ENCODE data around the gene RUNX3.
A peak's percentile ranks its signal among the peaks of the same experiment; 100 is the strongest.
"Not testable (repeated sequence)": the region's sequence is repeated elsewhere in the genome, so short reads cannot be mapped to it uniquely, and the experiment has no call there.

Gene RUNX3

DNA sequence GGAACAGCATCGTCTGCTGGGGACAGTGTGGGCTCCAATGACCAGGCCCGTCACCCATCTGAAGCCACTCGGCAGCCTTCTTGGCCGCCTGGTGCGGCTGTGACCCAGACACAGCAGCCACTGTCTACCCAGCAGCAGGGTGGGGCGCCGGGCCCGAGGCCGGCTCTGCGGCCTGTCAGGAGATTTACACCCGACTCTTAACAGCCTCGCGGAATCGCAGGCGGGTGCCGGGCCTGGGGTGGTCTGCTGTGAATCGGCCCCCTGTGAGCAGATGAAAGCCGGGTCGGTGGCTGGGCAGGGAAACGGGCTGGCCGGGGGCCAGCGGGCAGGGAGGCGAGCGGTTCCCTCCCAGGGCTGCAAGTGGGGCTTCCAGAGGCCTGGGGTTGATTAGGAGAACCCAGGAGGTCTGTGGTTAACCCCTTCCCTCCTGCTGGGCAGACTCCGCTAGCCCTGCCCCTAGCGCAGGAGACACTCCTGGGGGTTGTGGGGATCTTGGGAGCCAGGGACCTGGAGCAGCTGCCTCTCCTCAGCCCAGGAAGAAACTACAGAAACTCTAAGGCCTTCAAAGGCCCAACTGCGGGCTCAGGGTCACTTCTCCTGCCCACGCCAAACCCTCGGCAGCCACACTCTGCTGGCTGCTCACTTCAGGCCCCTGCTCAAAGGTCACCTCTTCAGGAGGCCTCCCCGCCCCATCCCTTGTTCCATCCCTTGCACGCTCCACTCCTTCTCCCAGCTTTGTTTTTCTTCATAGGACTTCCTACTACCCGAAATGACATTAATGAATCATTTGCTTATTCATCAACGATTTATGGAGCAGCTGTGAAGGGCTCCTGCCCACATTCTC is 15.6 kb downstream of the RUNX3 start:
- no peak for DNase-seq (ENCODE audit: low read depth in 3 of 3, low spot score in 1 of 3)

DNA sequence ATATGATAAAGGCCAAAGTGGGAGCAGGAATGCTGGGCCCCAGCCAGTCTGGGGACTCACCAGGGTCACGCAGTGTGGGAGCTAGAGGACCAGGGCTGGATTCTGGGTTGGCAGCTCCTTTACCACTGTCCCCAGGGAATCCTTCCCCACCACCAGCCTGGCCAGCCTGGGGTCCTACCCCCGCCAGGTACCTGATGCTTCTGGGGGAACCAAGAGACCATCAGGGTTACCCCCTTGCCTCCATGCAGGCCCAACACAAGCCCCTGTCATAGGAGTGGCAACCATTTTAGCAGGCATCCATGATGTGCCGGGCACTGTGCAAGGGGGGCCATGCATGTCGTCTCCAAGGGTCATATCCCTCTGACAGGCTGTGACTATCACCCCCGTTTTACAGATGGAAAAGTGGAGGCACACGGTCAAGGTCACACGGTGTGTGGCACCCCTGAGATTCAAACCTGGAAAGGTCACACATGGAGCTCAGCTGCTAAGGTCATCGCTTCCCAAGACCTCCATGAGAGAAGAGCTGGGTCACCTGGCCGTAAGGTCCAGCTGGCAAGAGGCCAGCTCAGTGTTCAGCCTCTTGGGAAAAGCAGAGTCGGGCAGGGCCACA is 16.4 kb downstream of the RUNX3 start:
- DNase-seq (ENCODE audit: low read depth in 3 of 3, low spot score in 1 of 3) = no peak

DNA sequence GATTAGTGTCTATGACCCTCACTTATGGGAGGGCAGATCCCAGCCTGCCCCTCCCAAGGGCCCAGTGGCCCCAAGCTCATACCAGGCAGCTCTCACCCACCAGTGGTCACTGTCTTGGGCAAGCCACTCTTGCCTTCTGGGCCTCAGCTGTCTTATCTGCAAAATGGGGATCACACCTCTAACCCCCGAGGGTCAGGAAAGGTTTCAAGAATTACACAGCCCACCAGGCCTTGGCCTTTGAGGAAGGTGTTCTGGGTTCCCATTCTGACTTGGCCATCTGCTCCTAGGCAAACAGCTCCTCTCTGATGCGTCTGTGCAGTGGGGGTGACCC is 16.8 kb downstream of the RUNX3 start:
- no peak for DNase-seq (ENCODE audit: low read depth in 3 of 3, low spot score in 1 of 3)

DNA sequence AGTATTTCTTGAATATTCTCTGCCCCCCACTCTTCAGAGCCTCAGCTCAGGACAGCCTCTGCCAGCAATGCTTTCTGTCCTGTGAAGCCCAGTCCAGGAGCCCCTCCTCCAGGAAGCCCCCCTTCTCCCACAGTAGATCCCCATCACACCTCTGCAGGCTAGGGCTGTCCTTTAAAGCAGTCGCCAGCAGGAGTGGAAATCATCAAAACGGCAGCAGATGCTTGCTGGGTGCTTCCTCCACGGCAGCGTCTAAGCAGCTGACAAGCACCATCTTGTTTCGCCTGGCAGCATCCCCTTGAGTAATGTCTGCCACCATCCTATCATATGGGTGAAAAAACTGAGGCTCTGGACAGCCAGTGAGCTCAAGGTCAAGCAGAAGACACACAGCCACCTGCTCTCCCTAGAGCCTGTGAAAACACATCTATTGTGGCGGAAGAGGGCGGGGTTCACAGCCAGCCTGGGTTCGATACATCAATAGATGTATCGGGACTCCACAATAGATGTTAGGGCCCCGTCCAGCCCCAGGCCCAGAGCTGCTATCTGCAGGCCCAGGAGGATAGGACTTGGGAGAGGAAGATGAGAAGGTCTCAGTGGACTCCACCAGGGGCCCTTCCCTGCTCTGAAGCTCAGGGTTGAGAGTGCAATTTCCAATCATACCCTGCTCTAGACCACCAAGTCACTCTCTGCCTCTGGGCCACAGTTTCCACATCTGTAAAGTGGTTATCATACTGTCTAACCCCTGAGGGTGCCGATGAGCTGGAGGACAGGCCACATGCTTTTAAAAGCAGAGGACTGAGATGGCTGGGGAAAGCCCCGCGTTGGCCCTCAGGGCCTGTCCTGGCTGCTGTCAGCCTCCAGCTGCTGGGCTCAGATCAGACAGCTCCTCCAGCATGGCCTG is 17.5 kb downstream of the RUNX3 start:
- no peak for DNase-seq (ENCODE audit: low read depth in 3 of 3, low spot score in 1 of 3)

DNA sequence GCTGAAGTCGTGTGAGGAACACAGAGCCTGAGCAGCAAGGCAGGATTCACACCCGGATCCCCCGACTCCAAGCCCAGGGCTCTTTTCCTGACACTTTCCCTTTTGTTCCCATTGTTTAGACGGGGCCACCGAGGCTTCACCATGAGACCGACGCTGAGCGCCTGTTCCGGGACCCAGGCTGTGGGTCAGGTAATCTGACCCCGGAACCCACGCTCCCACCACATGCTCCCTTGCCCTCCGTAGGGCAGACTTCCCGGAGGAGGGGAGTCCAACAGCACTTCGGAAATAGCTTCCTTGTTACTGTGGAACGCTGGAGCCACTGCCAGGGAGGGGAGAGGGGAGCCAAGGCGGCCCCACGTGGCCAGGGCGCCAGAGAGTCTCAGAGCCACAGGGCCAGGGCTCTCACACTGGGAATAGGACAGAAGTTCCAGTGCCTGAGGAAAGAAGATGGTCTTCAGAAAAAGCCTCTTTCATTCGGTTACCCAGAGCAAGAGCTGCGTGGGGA is 18.4 kb downstream of the RUNX3 start:
- no peak for DNase-seq (ENCODE audit: low read depth in 3 of 3, low spot score in 1 of 3)

DNA sequence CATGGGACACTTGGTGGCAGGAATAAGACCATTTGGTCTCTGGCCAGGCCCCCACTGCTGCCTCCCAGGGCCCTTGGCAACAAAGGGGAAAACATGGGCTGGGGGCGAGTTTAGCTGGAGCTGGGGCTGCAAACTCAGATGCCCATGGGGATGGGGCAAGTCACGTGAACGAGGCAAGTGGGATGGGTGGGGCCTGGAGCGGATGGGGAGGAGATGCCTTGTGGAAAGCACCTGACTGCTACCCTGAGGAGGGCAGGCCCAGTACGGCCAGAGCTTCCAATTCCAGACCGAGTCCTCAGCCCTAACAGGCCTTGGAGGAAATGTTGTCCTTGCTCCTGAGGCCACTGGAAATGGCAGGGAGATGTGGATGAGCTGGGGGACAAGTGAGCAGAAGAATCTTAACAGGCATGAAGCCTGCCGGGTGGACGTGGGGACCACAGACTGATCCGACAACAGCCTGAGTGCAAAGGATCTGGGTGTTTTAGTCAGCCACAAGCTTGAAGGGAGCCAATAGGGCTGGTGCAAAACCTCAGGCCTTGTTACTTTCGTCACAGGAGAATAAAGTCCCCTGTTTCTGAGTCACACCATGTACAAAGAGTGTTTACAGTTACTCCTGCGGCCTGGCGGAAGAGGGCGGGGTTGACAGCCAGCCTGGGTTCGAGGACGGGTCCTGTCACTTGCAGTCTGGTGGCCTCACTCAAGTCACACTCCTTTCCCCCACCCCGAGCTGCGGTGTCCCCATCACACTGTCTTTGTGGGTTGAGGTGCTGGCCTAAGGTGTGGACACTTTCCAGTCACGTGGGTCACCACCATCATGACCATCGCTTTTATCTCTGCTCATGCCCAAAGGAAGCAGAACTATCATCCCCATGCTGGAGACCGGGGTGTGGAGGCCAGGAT is 19.1 kb downstream of the RUNX3 start:
- peak in 2 of 3 donors; percentile 39 to 52 for DNase-seq (ENCODE audit: low read depth in 3 of 3, low spot score in 1 of 3)

DNA sequence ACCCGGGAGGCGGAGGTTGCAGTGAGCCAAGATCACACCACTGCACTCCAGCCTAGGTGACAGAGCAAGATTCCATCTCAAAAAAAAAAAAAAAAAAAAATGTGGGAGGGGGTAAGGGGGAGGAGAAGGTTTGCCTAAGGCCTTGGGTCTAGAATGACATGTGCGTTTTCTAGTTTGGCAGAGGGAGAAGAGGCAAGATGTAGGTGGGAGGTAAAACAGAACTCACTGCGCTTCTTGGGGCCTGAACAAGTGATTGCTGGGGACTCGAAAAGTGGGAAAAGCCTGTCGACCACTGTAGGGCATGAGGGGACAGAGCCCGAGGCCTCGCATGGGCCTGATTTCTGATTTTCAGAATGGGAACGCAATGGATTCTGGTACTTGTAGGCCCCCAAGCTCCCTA is 19.9 kb downstream of the RUNX3 start:
- DNase-seq (ENCODE audit: low read depth in 3 of 3, low spot score in 1 of 3) = no peak

DNA sequence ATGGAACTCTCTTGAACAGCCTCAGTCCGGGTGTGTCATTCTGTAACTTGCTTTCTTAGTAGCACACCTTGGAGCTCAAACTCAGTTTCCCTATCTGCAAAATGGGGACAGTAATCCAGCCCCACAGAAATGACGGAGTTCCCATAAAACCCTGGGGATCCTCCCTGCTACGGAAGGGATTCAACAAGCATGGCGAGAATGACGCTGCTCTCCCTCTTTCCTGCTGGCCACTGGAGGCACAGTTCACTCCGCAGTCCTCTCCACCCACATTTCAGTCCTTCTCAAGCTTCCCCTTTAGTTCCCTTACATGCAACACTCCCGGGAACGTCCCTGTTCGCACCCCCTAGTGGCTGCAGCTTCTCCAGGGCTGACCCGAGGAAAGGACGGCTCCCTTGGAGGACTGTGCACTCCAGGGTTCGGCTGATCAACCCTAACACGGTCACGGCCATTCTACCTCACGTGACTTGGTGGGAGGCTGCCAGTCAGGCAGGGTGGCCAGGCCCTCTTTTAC is 20.6 kb downstream of the RUNX3 start:
- DNase-seq (ENCODE audit: low read depth in 3 of 3, low spot score in 1 of 3) = no peak

DNA sequence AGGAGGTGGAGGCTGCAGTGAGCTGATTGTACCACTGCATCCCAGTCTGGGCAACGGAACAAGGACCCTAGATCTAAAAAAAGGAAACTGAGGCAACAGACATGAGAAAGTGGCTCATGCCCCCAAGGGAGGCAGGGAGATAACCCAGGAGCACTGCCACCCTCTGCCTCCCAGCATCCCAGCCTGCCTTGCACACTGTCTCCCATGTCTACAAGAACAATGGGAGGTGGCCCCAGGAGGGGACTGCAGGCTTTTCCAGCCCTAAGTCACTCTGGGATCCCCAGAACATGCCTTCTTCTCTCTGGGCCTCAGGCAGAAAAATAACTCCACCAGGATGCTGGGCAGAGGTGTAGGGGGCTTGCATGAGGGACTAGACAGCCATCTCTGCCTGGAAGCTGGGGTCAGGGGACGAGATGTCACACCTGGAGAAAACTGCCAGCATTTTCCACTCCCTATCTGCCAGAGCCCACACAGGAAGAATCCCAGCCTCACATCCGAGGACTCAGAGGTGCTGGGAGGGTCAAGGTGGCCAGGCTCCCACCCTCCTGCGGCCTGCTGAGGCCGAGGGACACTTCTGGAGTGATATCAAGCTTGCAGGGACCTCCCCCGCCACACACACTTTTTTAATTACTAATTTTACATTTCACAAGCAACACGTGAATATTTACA is 21.4 kb downstream of the RUNX3 start:
- no peak for DNase-seq (ENCODE audit: low read depth in 3 of 3, low spot score in 1 of 3)

DNA sequence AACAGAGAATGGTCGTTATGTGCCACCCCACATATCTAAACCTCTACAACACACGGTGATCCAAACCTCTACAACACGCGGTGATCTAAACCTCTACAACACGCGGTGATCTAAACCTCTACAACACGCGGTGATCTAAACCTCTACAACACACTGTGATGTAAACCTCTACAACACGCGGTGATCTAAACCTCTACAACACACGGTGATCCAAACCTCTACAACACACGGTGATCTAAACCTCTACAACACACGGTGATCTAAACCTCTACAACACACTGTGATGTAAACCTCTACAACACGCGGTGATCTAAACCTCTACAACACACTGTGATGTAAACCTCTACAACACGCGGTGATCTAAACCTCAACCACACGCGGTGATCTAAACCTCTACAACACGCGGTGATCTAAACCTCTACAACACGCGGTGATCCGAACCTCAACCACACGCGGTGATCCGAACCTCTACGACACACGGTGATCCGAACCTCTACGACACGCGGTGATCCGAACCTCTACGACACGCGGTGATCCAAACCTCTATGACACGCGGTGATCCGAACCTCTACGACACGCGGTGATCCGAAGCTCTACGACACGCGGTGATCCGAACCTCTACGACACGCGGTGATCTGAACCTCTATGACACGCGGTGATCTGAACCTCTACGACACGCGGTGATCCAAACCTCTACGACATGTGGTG is 22.3 kb downstream of the RUNX3 start:
- DNase-seq (ENCODE audit: low read depth in 3 of 3, low spot score in 1 of 3) = not testable (repeated sequence)

DNA sequence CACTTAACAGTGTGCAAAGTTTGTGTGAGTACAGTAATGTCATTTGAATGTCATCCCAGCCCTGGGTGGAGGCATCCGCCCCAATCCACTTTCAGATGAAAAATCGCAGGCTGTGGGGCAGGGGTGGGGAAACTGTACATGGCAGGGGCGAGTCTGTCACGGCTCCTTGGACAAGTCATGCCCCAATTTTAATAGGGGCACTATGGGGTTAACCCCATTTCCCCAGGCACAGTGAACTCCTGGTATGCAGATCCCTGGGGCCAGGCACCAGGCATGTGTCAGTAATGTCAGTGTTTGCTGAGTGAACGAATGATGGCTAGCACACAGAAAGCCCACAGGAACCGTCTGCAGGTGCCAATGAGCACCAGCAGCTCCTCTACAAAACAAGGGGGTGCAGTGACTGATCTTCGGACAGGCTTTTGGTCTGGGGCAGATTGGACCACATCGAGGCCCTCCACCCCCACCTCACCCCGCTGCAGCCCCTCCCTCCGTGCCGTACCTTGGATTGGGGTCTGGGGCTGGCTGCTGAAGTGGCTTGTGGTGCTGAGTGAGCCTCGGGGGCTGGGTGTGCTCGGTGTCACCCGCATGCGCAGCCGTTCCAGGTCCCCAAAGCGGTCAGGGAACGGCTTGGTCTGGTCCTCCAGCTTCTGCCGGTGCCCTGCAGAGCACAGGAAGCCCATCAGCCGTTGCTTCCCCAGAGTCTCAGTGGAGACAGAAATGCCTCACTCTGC is 23.2 kb downstream of the RUNX3 start:
- no peak for DNase-seq (ENCODE audit: low read depth in 3 of 3, low spot score in 1 of 3)

DNA sequence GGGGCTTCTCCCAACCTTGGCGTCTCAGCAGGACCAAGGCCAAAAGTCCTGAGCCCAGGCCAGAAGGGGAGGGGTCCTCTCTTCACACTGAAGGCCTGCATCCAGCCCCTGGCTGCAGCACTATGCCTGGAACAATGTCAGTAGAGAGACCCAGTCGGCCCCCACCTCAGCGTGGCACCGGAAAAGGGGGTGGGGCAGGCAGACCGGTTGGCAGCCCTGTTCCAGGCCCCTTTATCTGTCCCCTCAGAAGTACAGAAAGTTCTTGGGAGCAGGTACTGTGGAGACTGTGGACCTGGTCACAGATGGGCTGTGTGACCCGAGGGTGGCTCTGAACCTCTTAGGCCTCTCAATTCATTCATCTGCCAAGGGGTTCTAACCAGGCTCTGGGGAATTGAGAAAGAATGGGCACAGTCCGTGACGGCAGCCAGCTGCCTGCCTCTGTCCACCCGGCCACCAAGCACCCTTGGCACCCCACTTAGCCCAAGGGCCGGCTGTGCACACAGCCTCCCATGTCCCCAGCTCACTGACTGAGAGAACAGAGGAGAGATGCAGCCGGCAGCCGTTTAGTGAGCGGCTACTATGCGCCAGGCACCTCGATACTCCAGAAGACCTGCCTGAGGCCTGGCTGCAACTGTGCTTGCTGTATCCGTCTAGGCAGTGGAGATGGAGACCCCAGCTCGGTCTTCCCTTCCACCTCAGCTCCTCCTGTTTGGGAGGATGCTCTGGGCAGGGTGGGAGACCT is 23.9 kb downstream of the RUNX3 start:
- DNase-seq (ENCODE audit: low read depth in 3 of 3, low spot score in 1 of 3) = no peak

DNA sequence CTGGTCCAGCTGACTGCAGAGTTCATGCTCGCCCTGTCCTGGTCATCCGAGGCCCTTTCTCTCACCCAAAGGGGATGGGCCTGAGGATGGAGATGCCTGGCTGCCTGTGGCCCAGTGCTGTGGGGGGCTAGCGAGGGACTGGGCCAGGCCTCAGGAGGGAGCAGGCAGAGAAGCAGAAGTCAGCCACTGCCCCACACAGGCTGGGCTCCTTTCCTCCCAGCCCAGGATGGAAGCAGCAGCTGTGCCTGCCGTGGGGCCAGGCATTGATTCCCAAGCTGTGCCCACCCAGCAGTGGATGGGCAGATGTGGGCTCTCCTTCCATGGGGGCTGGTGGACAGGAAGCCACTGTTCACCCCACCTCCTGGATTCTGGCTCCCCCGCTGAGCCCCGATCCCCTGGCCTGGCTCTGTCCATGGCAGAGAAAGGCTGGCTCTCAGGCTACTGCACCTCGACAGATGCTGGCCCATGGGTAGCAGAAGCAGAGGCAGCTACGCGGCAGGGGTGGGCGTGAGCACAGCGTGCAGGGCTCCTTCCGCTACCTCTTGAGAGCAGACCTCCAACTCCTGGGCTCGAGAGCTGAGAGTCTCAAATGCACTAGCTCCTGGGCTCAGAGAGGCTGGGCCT is 24.6 kb downstream of the RUNX3 start:
- DNase-seq (ENCODE audit: low read depth in 3 of 3, low spot score in 1 of 3) = no peak

DNA sequence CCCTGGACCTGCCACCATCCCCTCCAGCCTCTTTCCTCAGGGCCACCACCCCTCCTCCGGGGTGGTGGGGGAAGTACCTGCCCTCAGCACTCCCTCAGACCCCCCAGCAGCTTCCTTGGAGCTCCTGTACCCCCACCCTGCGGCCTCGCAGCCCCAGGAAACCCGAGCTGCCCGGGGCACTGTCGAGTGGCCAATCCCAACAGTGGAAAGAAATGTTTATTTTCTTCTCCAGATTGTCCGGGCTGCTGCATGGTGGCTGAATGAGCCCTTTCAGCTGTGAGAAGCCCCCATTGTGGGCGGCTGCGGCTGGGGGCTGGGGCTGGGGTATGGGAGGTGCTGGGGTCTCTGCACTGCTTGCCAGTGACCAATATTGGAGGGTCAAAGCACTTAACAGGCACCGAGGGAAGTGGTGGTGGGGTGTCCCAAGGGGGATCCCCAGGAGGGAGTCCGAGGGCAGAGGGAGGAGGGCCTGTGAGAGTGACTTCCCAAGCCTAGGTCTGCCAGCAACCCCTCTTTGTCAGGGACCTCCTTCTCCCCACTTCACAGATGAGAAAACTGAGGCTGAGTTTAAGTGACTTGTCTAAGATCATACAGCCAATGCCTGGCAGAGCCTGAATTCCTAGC is 25.2 kb downstream of the RUNX3 start:
- DNase-seq (ENCODE audit: low read depth in 3 of 3, low spot score in 1 of 3) = no peak

DNA sequence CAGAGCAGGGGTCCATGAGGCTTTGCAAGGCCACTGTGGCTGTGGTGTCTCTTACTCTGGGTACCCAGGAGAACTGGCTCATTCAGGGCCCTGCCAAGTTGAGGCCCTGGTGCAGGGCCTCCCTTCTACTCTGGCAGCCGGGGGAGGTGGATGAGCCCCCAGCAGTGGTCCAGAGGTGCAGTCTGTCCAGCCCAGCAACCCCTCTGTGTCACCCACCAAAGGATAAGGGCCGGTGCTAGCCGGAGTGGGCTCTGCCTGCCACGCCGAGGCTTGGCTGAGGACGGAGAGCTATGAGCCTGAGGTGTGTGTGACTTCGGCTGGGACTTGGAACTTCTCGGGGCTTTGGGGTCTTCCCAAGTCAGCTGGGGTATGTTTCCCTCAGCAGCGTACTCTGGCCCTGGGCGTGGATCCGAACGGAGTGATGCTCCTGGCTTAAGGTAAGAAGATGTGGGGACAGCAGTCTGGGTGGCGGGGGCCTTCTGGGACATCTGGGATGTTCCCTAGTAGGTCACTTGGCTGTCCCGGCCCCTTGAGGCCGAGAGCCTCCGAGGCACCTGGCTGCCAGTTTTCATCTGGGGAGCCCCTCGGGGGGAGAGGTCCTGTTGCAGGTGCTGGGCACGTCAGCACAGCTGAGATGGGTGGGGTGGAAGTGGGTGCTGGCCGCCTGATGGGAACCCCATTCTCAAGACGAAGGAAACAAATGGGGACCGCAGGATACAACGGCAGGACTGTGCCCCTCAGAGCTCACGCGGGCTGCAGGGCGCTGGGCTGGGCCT is 25.9 kb downstream of the RUNX3 start:
- DNase-seq (ENCODE audit: low read depth in 3 of 3, low spot score in 1 of 3) = no peak

DNA sequence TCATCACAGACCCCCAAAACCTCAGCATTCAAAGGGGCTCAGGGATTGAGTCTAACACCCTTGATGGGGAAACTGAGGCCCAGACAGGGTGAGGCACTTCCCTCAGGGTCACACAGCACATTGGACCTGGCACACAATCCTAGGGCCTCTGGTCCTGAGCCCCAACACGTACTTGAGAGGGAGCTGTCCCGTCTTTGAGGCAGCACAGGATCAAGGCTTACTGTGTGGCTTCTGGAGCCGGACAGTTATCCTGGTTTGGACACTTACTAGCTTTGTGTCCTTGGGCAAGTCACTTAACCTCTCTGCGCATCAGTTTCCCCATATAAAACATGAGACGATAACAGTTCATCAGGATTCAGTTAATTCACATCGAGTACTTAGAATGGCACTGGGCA is 26.5 kb downstream of the RUNX3 start:
- DNase-seq (ENCODE audit: low read depth in 3 of 3, low spot score in 1 of 3) = no peak
